ENCODE data around the gene CCL4. TPM values are rescaled to one million over a fixed set of nuclear protein-coding genes. Genes with fewer than 3 reads are reported as not detected.

CCL4 gene
- total and polyA plus RNA-seq, 4 donors, result 1.7 to 4.6 (median 2.8) TPM

DNA sequence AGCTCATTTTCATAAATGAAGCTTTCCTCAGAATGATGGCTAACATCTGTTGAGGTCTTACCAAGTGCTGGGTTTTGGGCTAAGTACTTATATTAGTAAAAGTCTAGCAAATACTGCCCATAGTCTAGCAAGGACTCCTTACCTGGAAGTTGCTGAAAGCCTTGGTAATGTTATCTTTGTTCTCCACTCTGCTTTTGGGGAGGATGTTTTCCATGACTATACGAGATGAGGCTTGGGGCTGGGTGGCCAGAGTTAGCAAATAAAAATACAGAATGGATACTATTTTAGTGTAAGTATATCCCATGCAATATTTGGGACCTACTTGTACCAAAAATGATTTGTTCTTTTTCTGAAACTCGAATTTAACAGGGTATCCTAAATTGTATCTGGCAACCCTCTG lies 31.9 kb upstream of the CCL4 start:
- DNase-seq (ENCODE audit: low spot score), result no peak
- Histone ChIP-seq H3K4me3 (ENCODE audit: low read depth in 1 of 3, low read length in 3 of 3) (no peak overlapping the region), H3K4me1 (ENCODE audit: control insufficient read depth in 4 of 4, insufficient read depth in 4 of 4, low read length in 3 of 4) (peaks cover 0 to 5% (median 2%) of the 10 kb centered on the region in 4 donors), H3K27me3 (ENCODE audit: control insufficient read depth in 4 of 4, insufficient read depth in 4 of 4, low read length in 3 of 4) (no peaks in the 10 kb centered on the region), H3K9me3 (ENCODE audit: control insufficient read depth in 4 of 4, low read length in 3 of 4) (no peaks in the 10 kb centered on the region), H3K27ac (ENCODE audit: low read depth in 1 of 2, low read length in 2 of 2) (no peak overlapping the region), H3K9ac (ENCODE audit: low read depth in 1 of 2, low read length in 2 of 2) (no peak overlapping the region), H3K36me3 (ENCODE audit: control insufficient read depth in 4 of 4, insufficient read depth in 3 of 4, low read depth in 1 of 4, low read length in 3 of 4) (no peaks in the 10 kb centered on the region)
- TF ChIP-seq SP1 (IDR thresholded peaks at IDR 0.05), result no peak
- no peak for TF ChIP-seq NR2F2 (IDR thresholded peaks at IDR 0.05)
- no peak for TF ChIP-seq TAF1 (conservative IDR thresholded peaks at IDR 0.05)
- TF ChIP-seq ATF3 (IDR thresholded peaks at IDR 0.05), result no peak
- no peak for TF ChIP-seq YY1 (IDR thresholded peaks at IDR 0.05)
- no peak for TF ChIP-seq FOXA1 (IDR thresholded peaks at IDR 0.05)
- no peak for TF ChIP-seq GABPA (IDR thresholded peaks at IDR 0.05 in 1 of 2, conservative IDR thresholded peaks at IDR 0.05 in 1 of 2)
- no peak for TF ChIP-seq CTCF (IDR thresholded peaks at IDR 0.05; ENCODE audit: low read depth, low read length, missing input control)
- no peak for TF ChIP-seq HNF4G (IDR thresholded peaks at IDR 0.05)
- TF ChIP-seq, protein P1, sequence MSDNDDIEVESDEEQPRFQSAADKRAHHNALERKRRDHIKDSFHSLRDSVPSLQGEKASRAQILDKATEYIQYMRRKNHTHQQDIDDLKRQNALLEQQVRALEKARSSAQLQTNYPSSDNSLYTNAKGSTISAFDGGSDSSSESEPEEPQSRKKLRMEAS (IDR thresholded peaks at IDR 0.05), result no peak
- TF ChIP-seq, protein P2, sequence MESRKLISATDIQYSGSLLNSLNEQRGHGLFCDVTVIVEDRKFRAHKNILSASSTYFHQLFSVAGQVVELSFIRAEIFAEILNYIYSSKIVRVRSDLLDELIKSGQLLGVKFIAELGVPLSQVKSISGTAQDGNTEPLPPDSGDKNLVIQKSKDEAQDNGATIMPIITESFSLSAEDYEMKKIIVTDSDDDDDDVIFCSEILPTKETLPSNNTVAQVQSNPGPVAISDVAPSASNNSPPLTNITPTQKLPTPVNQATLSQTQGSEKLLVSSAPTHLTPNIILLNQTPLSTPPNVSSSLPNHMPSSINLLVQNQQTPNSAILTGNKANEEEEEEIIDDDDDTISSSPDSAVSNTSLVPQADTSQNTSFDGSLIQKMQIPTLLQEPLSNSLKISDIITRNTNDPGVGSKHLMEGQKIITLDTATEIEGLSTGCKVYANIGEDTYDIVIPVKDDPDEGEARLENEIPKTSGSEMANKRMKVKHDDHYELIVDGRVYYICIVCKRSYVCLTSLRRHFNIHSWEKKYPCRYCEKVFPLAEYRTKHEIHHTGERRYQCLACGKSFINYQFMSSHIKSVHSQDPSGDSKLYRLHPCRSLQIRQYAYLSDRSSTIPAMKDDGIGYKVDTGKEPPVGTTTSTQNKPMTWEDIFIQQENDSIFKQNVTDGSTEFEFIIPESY (IDR thresholded peaks at IDR 0.05), result no peak
- no peak for TF ChIP-seq RXRA (IDR thresholded peaks at IDR 0.05)
- 82% methylated on average over 2 of the region's 2 CpGs for WGBS

- Histone ChIP-seq H3K9ac (ENCODE audit: low read depth in 1 of 2, low read length in 2 of 2) (no peak overlapping the region), H3K27ac (ENCODE audit: low read depth in 1 of 2, low read length in 2 of 2) (no peak overlapping the region), H3K27me3 (ENCODE audit: control insufficient read depth in 4 of 4, insufficient read depth in 4 of 4, low read length in 3 of 4) (no peaks in the 10 kb centered on the region), H3K4me3 (ENCODE audit: low read depth in 1 of 3, low read length in 3 of 3) (no peak overlapping the region), H3K9me3 (ENCODE audit: control insufficient read depth in 4 of 4, low read length in 3 of 4) (peaks cover 0 to 3% (median 0%) of the 10 kb centered on the region in 4 donors), H3K4me1 (ENCODE audit: control insufficient read depth in 4 of 4, insufficient read depth in 4 of 4, low read length in 3 of 4) (peaks cover 0 to 5% (median 2%) of the 10 kb centered on the region in 4 donors), H3K36me3 (ENCODE audit: control insufficient read depth in 4 of 4, insufficient read depth in 3 of 4, low read depth in 1 of 4, low read length in 3 of 4) (no peaks in the 10 kb centered on the region)
- 38% methylated on average over 12 of the region's 12 CpGs for WGBS
- DNase-seq (ENCODE audit: low spot score), result peak; percentile 77
- TF ChIP-seq ATF3 (IDR thresholded peaks at IDR 0.05) (no peak), FOXA1 (IDR thresholded peaks at IDR 0.05) (peak; percentile 45), NR2F2 (IDR thresholded peaks at IDR 0.05) (no peak), REST (IDR thresholded peaks at IDR 0.05) (no peak), GABPA (IDR thresholded peaks at IDR 0.05 in 1 of 2, conservative IDR thresholded peaks at IDR 0.05 in 1 of 2) (no peak), RXRA (IDR thresholded peaks at IDR 0.05) (peak in 1 of 2 donors; percentile 5), YY1 (IDR thresholded peaks at IDR 0.05) (no peak), TAF1 (conservative IDR thresholded peaks at IDR 0.05) (no peak), HNF4A (conservative IDR thresholded peaks at IDR 0.05) (no peak), HNF4G (IDR thresholded peaks at IDR 0.05) (no peak), SP1 (IDR thresholded peaks at IDR 0.05) (no peak), JUND (IDR thresholded peaks at IDR 0.05) (no peak), EGR1 (IDR thresholded peaks at IDR 0.05; ENCODE audit: low read depth in 2 of 2) (no peak), RAD21 (IDR thresholded peaks at IDR 0.05) (peak; percentile 81 to 93)
- TF ChIP-seq, protein P1 (IDR thresholded peaks at IDR 0.05), result no peak
- TF ChIP-seq, protein P2 (IDR thresholded peaks at IDR 0.05), result no peak
Measured at GRCh38 chr17:36072431-36073121, 31.1 kb upstream of the CCL4 start.
